ENCODE results near the gene RPS6KA5.

DNA sequence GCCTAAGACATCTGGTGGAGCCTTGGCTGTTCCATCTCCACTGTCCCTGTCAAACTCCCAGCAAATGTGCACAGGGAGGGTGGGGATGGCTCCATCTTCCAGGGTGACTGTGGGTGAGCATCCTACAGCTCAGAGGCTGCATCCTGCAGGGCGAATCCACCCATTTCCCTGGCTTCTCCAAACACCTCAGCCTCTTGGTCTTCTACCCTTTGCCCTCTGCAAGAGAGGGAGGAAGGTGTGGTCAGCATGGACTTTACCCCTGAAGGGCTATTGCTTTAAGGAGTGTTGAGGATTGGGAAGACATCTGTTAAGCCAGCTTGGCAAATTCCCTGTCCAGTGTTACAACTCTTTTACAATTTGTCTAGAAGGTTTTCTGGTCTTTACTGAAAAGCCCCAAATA lies 30.3 kb upstream of the RPS6KA5 start:
- TF ChIP-seq, protein P1, sequence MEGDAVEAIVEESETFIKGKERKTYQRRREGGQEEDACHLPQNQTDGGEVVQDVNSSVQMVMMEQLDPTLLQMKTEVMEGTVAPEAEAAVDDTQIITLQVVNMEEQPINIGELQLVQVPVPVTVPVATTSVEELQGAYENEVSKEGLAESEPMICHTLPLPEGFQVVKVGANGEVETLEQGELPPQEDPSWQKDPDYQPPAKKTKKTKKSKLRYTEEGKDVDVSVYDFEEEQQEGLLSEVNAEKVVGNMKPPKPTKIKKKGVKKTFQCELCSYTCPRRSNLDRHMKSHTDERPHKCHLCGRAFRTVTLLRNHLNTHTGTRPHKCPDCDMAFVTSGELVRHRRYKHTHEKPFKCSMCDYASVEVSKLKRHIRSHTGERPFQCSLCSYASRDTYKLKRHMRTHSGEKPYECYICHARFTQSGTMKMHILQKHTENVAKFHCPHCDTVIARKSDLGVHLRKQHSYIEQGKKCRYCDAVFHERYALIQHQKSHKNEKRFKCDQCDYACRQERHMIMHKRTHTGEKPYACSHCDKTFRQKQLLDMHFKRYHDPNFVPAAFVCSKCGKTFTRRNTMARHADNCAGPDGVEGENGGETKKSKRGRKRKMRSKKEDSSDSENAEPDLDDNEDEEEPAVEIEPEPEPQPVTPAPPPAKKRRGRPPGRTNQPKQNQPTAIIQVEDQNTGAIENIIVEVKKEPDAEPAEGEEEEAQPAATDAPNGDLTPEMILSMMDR (conservative IDR thresholded peaks at IDR 0.05 in 1 of 2, IDR thresholded peaks at IDR 0.05 in 1 of 2; ENCODE audit: low read depth in 1 of 2, low read length in 2 of 2): no peak
- no peak for TF ChIP-seq EZH2 (IDR thresholded peaks at IDR 0.05; ENCODE audit: low read length, missing control alignments)
